IPS-18c (cell line): ENCODE data around the gene KRT76.

Experiments used
- H3K4me3 ChIP-seq: 2 replicates; pipeline ENCODE4 v1.7.0; 2013; ENCODE audit warnings: low read depth, mild to moderate bottlenecking, low read length, moderate library complexity; ENCODE audit not compliant: insufficient read depth
- H3K9me3 ChIP-seq: one replicate; pipeline ENCODE4 v1.6.1; 2013; ENCODE audit warnings: mild to moderate bottlenecking, low read length, moderate library complexity; ENCODE audit not compliant: control insufficient read depth, insufficient read depth

Gene KRT76

GRCh38 chr12:52790427-52791270 is 13.5 kb upstream of the KRT76 start:
- H3K4me3 ChIP-seq = no peak overlapping the region
- peaks cover under 1% of the 10 kb centered on the region for H3K9me3 ChIP-seq

- Histone ChIP-seq H3K9me3 (no peaks in the 10 kb centered on the region), H3K4me3 (no peak overlapping the region)
Measured at GRCh38 chr12:52789637-52790426, 12.7 kb upstream of the KRT76 start.

- Histone ChIP-seq H3K4me3 (no peak overlapping the region), H3K9me3 (no peaks in the 10 kb centered on the region)
Measured at GRCh38 chr12:52788876-52789636, 11.9 kb upstream of the KRT76 start.

GRCh38 chr12:52788192-52788875 is 11.2 kb upstream of the KRT76 start:
- no peak overlapping the region for H3K4me3 ChIP-seq
- H3K9me3 ChIP-seq = no peaks in the 10 kb centered on the region

GRCh38 chr12:52787324-52788191 is 10.4 kb upstream of the KRT76 start:
- no peaks in the 10 kb centered on the region for H3K9me3 ChIP-seq

GRCh38 chr12:52784909-52785308 is 7.8 kb upstream of the KRT76 start:
- H3K4me3 ChIP-seq = no peak overlapping the region
- H3K9me3 ChIP-seq = no peaks in the 10 kb centered on the region

More at GRCh38 chr12:52787324-52788191, 10.4 kb upstream of the KRT76 start:
- no peak overlapping the region for H3K4me3 ChIP-seq

GRCh38 chr12:52783563-52784316 is 6.6 kb upstream of the KRT76 start:
- H3K9me3 ChIP-seq = no peaks in the 10 kb centered on the region

GRCh38 chr12:52782502-52782901 is 5.4 kb upstream of the KRT76 start:
- no peaks in the 10 kb centered on the region for H3K9me3 ChIP-seq
- no peak overlapping the region for H3K4me3 ChIP-seq

More at GRCh38 chr12:52783563-52784316, 6.6 kb upstream of the KRT76 start:
- no peak overlapping the region for H3K4me3 ChIP-seq

- no peak overlapping the region for H3K4me3 ChIP-seq
- H3K9me3 ChIP-seq = no peaks in the 10 kb centered on the region
Measured at GRCh38 chr12:52781399-52782082, 4.4 kb upstream of the KRT76 start.

GRCh38 chr12:52779914-52780313 is 2.8 kb upstream of the KRT76 start:
- Histone ChIP-seq H3K9me3 (no peaks in the 10 kb centered on the region), H3K4me3 (no peak overlapping the region)

- H3K4me3 ChIP-seq = no peak overlapping the region
- no peaks in the 10 kb centered on the region for H3K9me3 ChIP-seq
Measured at GRCh38 chr12:52778833-52779232, 1.7 kb upstream of the KRT76 start.

- no peaks in the 10 kb centered on the region for H3K9me3 ChIP-seq
Measured at GRCh38 chr12:52777566-52777965, 421 bp upstream of the KRT76 start.

GRCh38 chr12:52776435-52776834 is 710 bp downstream of the KRT76 start:
- no peaks in the 10 kb centered on the region for H3K9me3 ChIP-seq
- H3K4me3 ChIP-seq = no peak overlapping the region

More at GRCh38 chr12:52777566-52777965, 421 bp upstream of the KRT76 start:
- no peak overlapping the region for H3K4me3 ChIP-seq

GRCh38 chr12:52774629-52775250 is 2.4 kb downstream of the KRT76 start:
- H3K9me3 ChIP-seq = no peaks in the 10 kb centered on the region
- no peak overlapping the region for H3K4me3 ChIP-seq

GRCh38 chr12:52772772-52773171 is 4.4 kb downstream of the KRT76 start:
- no peaks in the 10 kb centered on the region for H3K9me3 ChIP-seq
- H3K4me3 ChIP-seq = no peak overlapping the region
